ENCODE data around the gene ZIM2.

Gene ZIM2

GRCh38 chr19:56823417-56823816 lies 17.1 kb downstream of the ZIM2 start:
- no peak overlapping the region for H3K4me3 ChIP-seq (ENCODE audit: low read length)
- no peak for TF ChIP-seq CTCF (IDR thresholded peaks at IDR 0.05; ENCODE audit: insufficient read depth, low read depth, low read length, missing control alignments)
- DNase-seq (ENCODE audit: low read depth), result no peak

GRCh38 chr19:56822755-56823154 lies 17.8 kb downstream of the ZIM2 start:
- H3K4me3 ChIP-seq (ENCODE audit: low read length), result no peak overlapping the region
- no peak for DNase-seq (ENCODE audit: low read depth)
- TF ChIP-seq CTCF (IDR thresholded peaks at IDR 0.05; ENCODE audit: insufficient read depth, low read depth, low read length, missing control alignments), result no peak

DNA sequence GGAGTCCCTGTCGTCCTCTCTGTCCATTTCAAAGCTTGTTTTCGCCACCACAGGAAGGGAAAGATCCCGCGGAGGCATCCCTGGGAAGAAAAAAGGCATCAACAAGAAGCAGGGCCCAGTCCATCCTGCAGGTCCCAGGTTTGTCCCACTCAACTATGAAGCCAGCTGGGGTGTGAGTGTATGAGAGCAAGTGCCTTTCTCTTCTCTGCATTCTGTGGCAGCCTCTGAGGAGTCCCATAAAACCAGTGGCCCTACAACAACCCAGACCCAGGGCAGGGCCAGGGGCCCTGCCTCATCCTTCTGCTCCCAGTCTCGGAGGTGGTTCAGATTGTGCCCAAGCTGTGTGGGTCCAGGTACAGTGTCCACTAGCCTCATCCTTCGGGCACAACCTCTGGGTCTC lies 18.9 kb downstream of the ZIM2 start:
- no peak for DNase-seq (ENCODE audit: low read depth)
- no peak overlapping the region for H3K4me3 ChIP-seq (ENCODE audit: low read length)
- TF ChIP-seq CTCF (IDR thresholded peaks at IDR 0.05; ENCODE audit: insufficient read depth, low read depth, low read length, missing control alignments), result no peak

DNA sequence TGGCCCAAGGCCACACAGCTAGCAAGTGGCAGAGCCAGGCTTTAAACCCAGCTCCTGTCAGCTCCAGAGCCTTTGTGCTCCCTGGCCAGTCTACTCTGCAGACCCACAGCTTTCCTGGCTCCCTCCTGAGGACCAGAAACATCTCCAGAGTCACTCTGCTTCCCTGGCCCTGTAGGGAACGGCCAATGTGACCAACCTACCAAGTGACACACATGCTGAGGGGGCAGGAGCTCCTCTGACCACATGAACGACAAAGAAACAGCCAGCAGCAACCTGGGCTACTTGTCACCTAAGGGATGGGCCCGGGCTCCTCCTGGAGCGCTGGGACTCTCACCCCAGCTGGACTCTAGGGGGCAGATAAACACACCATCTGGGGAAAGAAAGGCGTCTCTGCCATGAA lies 19.3 kb downstream of the ZIM2 start:
- no peak for TF ChIP-seq CTCF (IDR thresholded peaks at IDR 0.05; ENCODE audit: insufficient read depth, low read depth, low read length, missing control alignments)
- DNase-seq (ENCODE audit: low read depth), result no peak
- no peak overlapping the region for H3K4me3 ChIP-seq (ENCODE audit: low read length)

DNA sequence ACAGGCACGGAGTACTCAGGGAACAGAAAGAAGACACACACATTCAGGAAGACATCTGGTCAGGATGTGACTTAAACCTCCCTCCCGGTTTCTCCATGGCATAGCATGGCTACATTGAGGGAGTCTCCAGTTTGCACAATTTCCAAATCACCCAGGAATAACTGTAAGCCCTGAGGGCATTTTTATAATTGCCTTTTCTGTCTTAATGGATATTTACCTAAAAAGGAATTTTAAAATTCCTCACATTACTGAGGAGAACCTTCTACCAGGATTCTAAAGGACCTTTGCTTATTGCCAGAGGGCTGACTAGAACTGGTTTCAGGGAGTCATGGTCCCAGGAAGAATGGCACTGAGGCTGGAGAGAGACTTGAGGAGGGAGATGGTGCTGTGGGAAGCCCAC lies 21.4 kb downstream of the ZIM2 start:
- no peak for TF ChIP-seq CTCF (IDR thresholded peaks at IDR 0.05; ENCODE audit: insufficient read depth, low read depth, low read length, missing control alignments)
- no peak overlapping the region for H3K4me3 ChIP-seq (ENCODE audit: low read length)
- DNase-seq (ENCODE audit: low read depth), result no peak

DNA sequence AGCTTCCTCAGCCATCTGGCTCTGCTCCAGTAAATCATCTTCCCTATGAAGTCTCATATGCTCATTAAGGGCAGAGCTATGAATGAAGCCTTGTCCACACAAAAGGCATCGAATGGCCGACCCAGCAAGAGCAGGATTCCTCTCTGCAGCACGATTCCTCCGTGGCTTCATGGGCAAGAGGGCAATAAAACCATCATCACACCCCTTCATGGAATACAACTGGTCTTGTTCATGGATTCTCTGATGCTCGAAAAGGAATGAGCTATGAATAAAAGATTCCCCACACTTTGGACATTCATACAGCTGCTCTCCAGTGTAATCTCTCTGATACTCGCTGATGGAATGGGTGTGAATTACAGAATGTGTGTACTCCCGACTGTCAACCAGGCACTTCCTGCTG lies 25.9 kb downstream of the ZIM2 start:
- no peak for DNase-seq (ENCODE audit: low read depth)
- H3K4me3 ChIP-seq (ENCODE audit: low read length), result no peak overlapping the region
- TF ChIP-seq CTCF (IDR thresholded peaks at IDR 0.05; ENCODE audit: insufficient read depth, low read depth, low read length, missing control alignments), result no peak

GRCh38 chr19:56813531-56813930 lies 27.0 kb downstream of the ZIM2 start:
- DNase-seq (ENCODE audit: low read depth), result no peak
- no peak for TF ChIP-seq CTCF (IDR thresholded peaks at IDR 0.05; ENCODE audit: insufficient read depth, low read depth, low read length, missing control alignments)

More at GRCh38 chr19:56813531-56813930, 27.0 kb downstream of the ZIM2 start:
- H3K4me3 ChIP-seq (ENCODE audit: low read length), result no peak overlapping the region

Measured in epithelial cell of esophagus (primary cell).